ENCODE data around the gene IRGQ.
"Not testable (repeated sequence)": the region's sequence is repeated elsewhere in the genome, so short reads cannot be mapped to it uniquely, and the experiment has no call there.

The IRGQ gene

GRCh38 chr19:43574424-43575155 is 21.3 kb downstream of the IRGQ start:
- in situ Hi-C loops (cut with MboI; ENCODE audit: low sequenced_read_pairs) = no loop called here

DNA sequence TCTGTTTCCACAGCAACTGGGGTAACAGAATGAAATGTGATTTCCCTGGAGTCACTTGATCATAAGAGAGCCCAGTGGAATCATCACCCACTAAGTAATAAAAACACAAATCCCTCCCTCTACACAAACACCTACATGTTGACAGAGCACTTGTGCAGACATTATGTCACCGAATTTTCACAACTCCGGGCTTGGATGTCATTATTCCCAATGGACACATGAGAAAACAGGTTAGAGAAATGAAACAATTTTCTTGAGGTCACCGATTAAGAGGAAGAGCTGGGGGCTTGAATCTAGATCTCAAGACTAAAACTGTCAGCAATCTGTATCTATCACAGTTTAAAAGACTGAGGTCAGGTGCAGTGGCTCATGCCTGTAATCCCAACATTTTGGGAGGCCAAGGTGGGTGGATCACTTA is 23.8 kb downstream of the IRGQ start:
- in situ Hi-C loops (cut with MboI; ENCODE audit: low sequenced_read_pairs) = no loop called here

DNA sequence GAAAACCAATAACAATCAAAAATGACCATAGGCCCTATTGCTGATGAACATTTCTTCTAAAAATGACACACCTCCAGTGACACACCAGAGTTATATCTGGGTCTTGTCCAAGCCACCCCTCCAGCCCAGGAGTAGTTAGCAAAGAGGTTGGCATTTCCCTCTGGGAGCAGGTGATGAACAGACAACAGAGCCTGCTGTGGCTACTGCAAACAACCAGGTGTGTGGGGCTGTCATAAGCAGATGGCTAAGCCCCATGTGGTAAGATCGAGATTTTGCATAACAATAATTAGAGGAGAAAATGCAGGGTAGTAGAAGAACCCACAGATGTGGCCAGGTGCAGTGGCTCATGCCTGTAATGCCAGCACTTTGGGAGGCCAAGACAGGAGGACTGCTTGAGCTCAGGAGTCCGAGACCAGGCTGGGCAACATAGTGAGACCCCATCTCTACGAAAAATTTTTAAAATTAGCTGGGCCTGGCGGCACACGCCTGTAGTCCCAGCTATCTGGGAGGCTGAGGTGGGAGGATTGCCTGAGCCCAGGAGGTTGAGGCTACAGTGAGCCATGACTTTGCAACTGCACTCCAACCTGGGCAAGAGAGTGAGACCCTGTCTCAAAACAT is 25.7 kb downstream of the IRGQ start:
- in situ Hi-C loops (cut with MboI; ENCODE audit: low sequenced_read_pairs) = no loop called here

GRCh38 chr19:43569657-43570056 is 26.3 kb downstream of the IRGQ start:
- in situ Hi-C loops (cut with MboI; ENCODE audit: low sequenced_read_pairs) = no loop called here

DNA sequence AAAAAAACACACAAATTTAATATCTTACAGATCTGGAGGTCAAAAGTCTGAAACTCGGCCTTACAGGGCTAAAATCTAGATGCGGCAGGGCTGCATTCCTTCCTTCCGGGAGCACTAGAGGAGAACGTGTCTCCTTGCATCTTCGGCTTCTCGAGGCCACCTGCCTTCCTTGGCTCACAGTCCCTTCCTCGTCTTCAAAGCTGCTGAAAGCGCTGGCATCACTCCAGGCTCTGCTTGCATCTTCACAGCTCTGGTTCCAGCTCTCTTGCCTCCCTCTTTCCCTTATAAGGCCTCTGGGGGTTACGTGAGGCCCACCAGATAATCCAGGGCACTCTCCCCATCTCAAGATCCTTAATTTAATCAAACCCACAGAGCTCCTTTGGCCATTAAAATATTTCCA is 31.1 kb downstream of the IRGQ start:
- in situ Hi-C loops (cut with MboI; ENCODE audit: low sequenced_read_pairs) = no loop called here

GRCh38 chr19:43563816-43564457 is 32.0 kb downstream of the IRGQ start:
- in situ Hi-C loops (cut with MboI; ENCODE audit: low sequenced_read_pairs) = no loop called here

GRCh38 chr19:43562698-43563241 is 33.2 kb downstream of the IRGQ start:
- in situ Hi-C loops (cut with MboI; ENCODE audit: low sequenced_read_pairs) = no loop called here

- in situ Hi-C loops (cut with MboI; ENCODE audit: low sequenced_read_pairs) = no loop called here
These were observed 33.7 kb downstream of the IRGQ start for GRCh38 chr19:43562226-43562697.

DNA sequence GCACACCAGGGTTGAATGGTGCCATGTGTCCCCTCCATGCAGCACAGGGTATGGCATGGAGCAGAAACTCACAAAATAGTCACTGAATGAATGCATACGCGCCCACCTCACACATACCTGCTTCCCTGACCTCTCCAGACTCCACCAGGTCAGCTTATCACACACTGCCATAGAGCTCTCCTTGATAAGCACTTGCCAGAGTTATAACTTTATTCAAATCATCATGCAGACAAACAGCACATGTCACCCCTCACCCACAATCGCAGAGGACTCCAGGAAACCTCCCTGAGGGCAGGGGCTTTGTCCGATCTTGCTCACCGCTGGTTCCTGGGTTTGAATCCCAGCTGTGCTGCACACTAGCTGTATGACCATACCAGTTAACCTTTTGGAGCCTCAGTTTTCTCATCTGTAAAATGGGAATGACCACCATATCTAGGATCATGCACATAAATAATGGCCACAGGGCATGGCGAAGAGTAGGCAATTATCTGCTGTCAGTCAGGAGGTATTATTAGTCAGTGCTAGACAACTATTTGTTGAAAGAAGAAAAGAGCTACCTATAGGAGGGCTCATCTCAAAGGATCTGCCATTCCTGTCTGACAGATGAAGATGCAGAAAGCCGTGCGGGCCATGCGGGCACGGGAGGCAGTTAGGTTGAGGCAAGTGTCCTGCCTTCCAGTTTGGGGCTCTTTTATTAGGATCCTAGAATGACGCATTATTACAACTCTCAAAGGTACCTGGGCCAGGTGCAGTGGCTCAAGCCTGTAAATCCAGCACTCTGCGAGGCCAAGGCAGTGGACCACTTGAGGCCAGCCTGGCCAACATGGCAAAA is 34.6 kb downstream of the IRGQ start:
- in situ Hi-C loops (cut with MboI; ENCODE audit: low sequenced_read_pairs) = no loop called here

GRCh38 chr19:43560687-43561086 is 35.2 kb downstream of the IRGQ start:
- in situ Hi-C loops (cut with MboI; ENCODE audit: low sequenced_read_pairs) = no loop called here

GRCh38 chr19:43555185-43555770 is 40.7 kb downstream of the IRGQ start:
- in situ Hi-C loops (cut with MboI; ENCODE audit: low sequenced_read_pairs) = no loop called here

DNA sequence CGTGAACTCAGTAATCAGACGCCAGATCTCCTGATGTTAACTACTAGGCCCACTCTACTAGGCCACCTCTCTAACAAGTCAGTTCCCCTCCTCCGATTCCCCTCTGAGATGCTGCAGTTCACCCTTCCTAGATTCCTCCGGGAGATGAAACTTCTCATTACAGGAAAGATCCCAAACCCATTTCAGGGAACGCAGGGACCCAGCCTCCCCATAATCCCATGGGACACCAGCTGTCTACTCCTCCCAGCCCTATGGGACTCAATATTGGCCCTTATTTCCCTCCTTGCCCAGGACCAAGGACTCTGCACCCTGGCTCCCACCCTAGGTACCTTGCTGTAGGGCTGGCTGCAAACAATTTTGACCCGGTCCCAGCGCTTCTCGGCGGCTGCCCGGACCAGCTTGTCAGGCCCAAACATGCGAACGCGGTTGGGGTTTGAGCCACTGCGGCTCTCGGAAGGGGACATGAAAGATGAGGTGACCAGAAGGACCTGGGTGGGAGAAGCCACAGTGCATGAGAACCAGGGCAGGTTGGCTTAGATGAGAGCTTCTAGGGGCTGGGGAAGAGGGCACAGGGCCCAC is 41.5 kb downstream of the IRGQ start:
- in situ Hi-C loops (cut with MboI; ENCODE audit: low sequenced_read_pairs) = no loop called here

DNA sequence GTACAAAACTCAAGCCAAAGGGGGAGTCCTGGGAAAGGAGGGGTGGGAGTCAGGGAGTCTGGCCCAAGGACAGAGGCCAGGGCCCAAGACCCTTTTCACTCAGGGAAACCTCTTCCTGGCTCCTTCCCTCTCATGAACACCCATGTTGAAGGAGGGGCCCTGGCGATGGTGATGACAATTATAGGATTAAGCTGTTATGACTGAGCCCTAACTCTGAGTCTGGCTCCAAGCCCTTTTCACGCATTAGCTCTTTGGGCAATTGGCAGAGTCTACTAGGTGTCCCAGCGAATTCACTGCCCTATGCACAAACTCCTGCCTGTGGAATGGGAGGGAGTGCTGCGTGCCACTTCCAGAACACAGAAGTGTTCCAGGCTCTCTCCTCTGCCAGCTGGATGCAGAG is 42.3 kb downstream of the IRGQ start:
- in situ Hi-C loops (cut with MboI; ENCODE audit: low sequenced_read_pairs) = no loop called here

GRCh38 chr19:43552616-43553015 is 43.3 kb downstream of the IRGQ start:
- in situ Hi-C loops (cut with MboI; ENCODE audit: low sequenced_read_pairs) = no loop called here

DNA sequence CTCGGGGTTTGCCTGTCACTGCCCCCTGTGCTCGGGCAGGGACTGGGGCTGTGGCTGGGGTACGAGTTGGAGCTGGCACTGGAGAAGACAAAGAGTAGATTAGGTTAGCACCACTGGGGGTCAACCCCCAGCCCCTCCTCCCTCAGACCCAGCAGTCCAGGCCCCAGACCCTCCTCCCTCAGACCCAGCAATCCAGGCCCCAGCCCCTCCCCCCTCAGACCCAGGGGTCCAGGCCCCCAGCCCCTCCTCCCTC is 43.8 kb downstream of the IRGQ start:
- in situ Hi-C loops (cut with MboI; ENCODE audit: low sequenced_read_pairs) = no loop called here

DNA sequence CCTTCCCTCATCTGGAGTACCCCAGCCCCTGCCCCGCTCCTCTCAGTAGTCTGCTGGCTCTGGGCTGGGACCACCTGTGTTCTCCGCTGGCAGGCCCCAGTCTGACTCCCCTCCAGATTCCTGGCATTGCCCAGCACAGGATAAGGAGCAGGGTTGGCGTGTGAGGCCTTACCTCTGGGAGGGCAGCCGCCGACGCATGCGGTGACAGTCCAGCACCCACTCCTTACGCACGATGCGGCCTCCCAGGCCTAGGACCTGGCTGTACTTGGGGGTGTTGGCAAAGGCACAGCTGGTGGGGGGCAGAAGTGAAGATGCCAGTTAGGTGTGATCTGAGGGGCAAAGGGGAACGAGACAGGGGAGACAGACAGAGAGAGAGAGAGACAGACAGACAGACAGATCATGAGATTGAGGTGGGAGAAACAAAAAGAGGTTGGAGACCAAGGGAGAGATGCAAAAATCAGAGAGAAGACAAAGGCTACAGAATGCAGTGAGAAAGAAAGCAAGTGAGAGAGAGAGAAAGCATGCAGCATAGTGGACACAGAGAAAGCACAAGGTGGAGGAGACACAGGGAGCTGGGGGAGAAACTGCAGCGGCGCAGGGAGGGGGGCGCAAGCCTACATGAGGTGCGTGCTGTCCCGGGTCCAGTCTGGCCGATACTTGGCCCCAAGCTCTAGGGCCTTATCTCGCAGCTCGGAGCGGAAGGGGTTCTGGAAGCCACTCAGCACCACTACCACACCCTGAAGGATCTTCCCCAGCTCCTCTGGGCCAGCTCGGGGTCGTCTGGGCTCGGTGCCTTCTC is 44.3 kb downstream of the IRGQ start:
- in situ Hi-C loops (cut with MboI; ENCODE audit: low sequenced_read_pairs) = no loop called here

DNA sequence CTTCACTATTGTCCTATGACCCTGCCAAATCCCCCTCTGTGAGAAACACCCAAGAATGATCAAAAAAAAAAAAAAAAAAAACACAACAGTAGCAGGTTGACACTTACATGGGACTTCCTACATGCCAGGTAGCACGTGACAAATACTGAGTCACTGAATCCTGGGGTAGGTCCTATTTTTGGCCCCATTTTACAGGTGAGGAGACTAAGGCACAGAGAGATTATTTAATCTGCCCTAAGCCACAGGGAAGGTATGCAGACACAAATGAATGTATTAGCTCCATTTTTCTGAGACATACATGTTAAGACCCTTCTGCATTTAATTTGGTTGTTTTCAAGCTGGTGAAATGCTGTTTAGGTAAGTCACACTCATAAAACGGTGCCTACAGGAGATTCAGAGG is 47.2 kb downstream of the IRGQ start:
- in situ Hi-C loops (cut with MboI; ENCODE audit: low sequenced_read_pairs) = no loop called here

DNA sequence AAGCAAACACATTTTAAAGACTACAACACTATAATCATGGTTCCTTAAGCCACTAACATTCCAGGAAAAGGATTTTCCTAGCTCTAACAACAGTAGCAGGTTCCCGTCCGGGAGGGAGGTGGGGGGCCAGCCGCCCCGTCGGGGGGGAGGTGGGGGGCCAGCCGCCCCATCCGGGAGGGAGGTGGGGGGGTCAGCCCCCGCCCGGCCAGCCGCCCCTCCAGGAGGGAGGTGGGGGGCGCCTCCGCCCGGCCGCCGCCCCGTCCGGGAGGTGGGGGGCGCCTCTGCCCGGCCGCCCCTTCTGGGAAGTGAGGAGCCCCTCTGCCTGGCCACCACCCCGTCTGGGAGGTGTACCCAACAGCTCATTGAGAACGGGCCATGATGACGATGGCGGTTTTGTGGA is 48.0 kb downstream of the IRGQ start:
- in situ Hi-C loops (cut with MboI; ENCODE audit: low sequenced_read_pairs) = not testable (repeated sequence)

DNA sequence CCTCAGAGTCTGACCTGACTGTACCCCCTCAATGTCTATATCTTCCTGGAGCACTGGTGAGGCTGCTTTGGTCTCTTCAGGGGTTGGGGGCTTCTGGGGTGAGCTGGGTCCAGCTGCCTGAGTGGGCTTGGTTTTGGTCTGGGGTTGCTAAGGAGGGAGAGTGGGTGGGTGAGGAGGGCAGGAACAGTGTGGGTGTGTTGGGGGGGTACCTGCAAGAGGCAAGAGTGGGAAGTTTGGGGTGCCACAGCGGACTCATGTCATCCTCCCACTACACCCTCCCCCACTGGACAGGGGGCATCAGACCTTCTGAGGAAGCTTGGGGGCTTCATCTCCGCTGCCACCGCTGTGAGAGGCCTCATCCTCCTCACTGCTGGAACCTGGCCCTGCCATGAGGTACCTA is 49.4 kb downstream of the IRGQ start:
- in situ Hi-C loops (cut with MboI; ENCODE audit: low sequenced_read_pairs) = no loop called here

DNA sequence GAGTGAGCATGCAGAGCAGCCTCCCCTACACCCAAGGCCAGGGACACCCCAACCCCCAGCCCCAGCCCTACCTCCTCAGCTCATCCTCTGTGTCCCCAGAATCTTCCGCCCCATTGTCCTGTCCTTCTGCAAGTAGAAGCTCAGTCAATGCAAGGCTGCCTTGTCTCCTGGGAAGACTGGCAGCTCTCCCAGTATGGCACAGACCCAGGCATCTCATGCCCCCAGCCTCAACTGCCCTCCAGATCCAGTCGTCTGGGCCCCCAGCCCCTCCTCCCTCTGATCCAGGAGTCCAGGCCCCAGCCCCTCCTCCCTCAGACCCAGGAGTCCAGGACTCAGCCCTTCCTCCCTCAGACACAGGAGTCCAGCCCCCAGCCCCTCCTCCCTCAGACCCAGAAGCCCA is 50.0 kb downstream of the IRGQ start:
- in situ Hi-C loops (cut with MboI; ENCODE audit: low sequenced_read_pairs) = no loop called here
